ENCODE results near the gene CAV1. TPM values are rescaled to one million over a fixed set of nuclear protein-coding genes. Genes with fewer than 3 reads are reported as not detected.

CAV1 gene
- total RNA-seq, 2 donors from 2014 or later = 194 to 210 TPM

GRCh38 chr7:116540743-116541142, 15.9 kb downstream of the CAV1 start:
- H3K27ac ChIP-seq = peak overlapping the region in 1 of 2 donors; percentile 1
- H3K9me3 ChIP-seq = no peaks in the 10 kb centered on the region
- H3K27me3 ChIP-seq (replicated peaks; ENCODE audit: insufficient read depth) = no peaks in the 10 kb centered on the region
- H3K4me3 ChIP-seq = no peak overlapping the region
- H3K4me1 ChIP-seq (ENCODE audit: control insufficient read depth in 1 of 2, low read depth in 2 of 2) = peaks cover 3 to 56% of the 10 kb centered on the region in 2 donors
- no peak for ATAC-seq (ENCODE audit: insufficient number of reproducible peaks, low FRiP score, low read depth)
- no peak for TF ChIP-seq CTCF (IDR thresholded peaks at IDR 0.05)
- H3K36me3 ChIP-seq = peaks cover 8% of the 10 kb centered on the region
- DNase-seq (ENCODE audit: low spot score) = no peak

DNA sequence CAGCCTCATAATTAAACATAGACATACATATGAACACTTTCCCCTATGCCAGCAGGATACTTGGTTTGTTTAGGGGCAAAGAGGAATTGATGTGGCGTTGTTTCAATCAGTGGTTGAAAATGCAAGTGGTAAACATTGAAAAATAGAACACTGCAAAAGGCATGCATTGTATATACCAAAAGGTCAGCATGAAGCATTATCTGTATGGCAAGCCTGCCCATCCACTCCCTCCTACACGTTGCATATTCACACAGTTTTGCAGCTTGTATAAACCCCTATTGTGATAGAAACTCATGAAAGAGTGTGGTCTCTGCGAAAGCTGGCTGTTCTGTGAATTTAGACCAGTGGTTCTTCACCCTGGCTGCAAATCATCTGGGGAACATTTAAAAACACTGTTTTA, 17.1 kb downstream of the CAV1 start:
- no peak for TF ChIP-seq CTCF (IDR thresholded peaks at IDR 0.05)
- Histone ChIP-seq H3K36me3 (no peaks in the 10 kb centered on the region), H3K4me3 (no peak overlapping the region), H3K9me3 (no peaks in the 10 kb centered on the region), H3K27ac (peak overlapping the region; percentile 1 to 24), H3K27me3 (replicated peaks; ENCODE audit: insufficient read depth) (no peaks in the 10 kb centered on the region), H3K4me1 (ENCODE audit: control insufficient read depth in 1 of 2, low read depth in 2 of 2) (peaks cover 3 to 55% of the 10 kb centered on the region in 2 donors)
- no peak for ATAC-seq (ENCODE audit: insufficient number of reproducible peaks, low FRiP score, low read depth)
- DNase-seq (ENCODE audit: low spot score) = no peak

- no peaks in the 10 kb centered on the region for H3K27me3 ChIP-seq (replicated peaks; ENCODE audit: insufficient read depth)
- no peaks in the 10 kb centered on the region for H3K36me3 ChIP-seq
- H3K9me3 ChIP-seq = no peaks in the 10 kb centered on the region
- ATAC-seq (ENCODE audit: insufficient number of reproducible peaks, low FRiP score, low read depth) (no peak), DNase-seq (ENCODE audit: low spot score) (no peak)
- no peak for TF ChIP-seq CTCF (IDR thresholded peaks at IDR 0.05)
- H3K27ac ChIP-seq = peak overlapping the region in 1 of 2 donors; percentile 16
- H3K4me1 ChIP-seq (ENCODE audit: control insufficient read depth in 1 of 2, low read depth in 2 of 2) = peaks cover 3 to 49% of the 10 kb centered on the region in 2 donors
- H3K4me3 ChIP-seq = no peak overlapping the region
Measured at GRCh38 chr7:116542618-116543017, 17.8 kb downstream of the CAV1 start.

GRCh38 chr7:116543664-116544063, 18.8 kb downstream of the CAV1 start:
- ATAC-seq (ENCODE audit: insufficient number of reproducible peaks, low FRiP score, low read depth) (no peak), DNase-seq (ENCODE audit: low spot score) (no peak)
- Histone ChIP-seq H3K4me3 (no peak overlapping the region), H3K4me1 (ENCODE audit: control insufficient read depth in 1 of 2, low read depth in 2 of 2) (peaks cover 3 to 46% of the 10 kb centered on the region in 2 donors), H3K9me3 (no peaks in the 10 kb centered on the region), H3K27me3 (replicated peaks; ENCODE audit: insufficient read depth) (no peaks in the 10 kb centered on the region), H3K27ac (peak overlapping the region in 1 of 2 donors; percentile 16), H3K36me3 (peaks cover 5% of the 10 kb centered on the region)
- no peak for TF ChIP-seq CTCF (IDR thresholded peaks at IDR 0.05)

DNA sequence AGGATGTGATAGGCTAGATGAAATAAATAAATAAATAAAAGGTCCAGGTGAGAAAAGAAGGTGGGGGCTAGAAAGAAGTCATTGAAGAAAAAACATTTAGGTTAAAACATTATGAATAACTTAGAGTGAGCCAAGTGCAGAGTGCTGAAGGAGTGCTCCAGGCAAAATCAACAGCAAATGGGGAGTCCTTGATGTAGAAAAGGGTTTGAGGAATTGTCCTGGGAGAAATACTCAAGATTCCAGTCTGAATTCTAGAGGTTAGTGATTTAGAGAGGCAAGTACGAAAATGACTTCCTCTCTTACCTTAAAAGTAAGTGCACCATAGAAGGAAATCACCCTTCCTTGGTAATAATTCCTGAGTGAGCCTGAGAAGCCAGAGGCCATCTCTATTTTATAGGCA, 19.7 kb downstream of the CAV1 start:
- no peak overlapping the region for H3K4me3 ChIP-seq
- H3K4me1 ChIP-seq (ENCODE audit: control insufficient read depth in 1 of 2, low read depth in 2 of 2) = peaks cover 3 to 40% of the 10 kb centered on the region in 2 donors
- ATAC-seq (ENCODE audit: insufficient number of reproducible peaks, low FRiP score, low read depth) (no peak), DNase-seq (ENCODE audit: low spot score) (no peak)
- peaks cover 5% of the 10 kb centered on the region for H3K36me3 ChIP-seq
- H3K27ac ChIP-seq = peak overlapping the region; percentile 5 to 16
- H3K9me3 ChIP-seq = no peaks in the 10 kb centered on the region
- H3K27me3 ChIP-seq (replicated peaks; ENCODE audit: insufficient read depth) = no peaks in the 10 kb centered on the region
- no peak for TF ChIP-seq CTCF (IDR thresholded peaks at IDR 0.05)

Measured in thoracic aorta (tissue), 2 donors.